Endothelial cell of umbilical vein (primary cell): ENCODE data around the gene TICRR. TPM values are rescaled to one million over a fixed set of nuclear protein-coding genes. Genes with fewer than 3 reads are reported as not detected.

Source experiments
- BruUV-seq: library from RNA; stranded (reverse); fragments of 400-500 nt; replicated peaks from 2 replicates; lab custom pipeline; 2021; lab: Mats Ljungman, UMichigan
- CTCF ChIA-PET: fragments of 300-600, 350-600 bp; sonication (Branson Sonifier 250); formaldehyde crosslinking; loops from one replicate; lab custom pipeline; 2021; ENCODE audit warnings: antibody characterized with exemption, inconsistent platforms; lab: Charles Lee
- POLR2A ChIA-PET: fragments of 300-600, 350-600 bp; sonication (Branson Sonifier 250); formaldehyde crosslinking; loops from one replicate; lab custom pipeline; 2021; ENCODE audit warnings: antibody characterized with exemption, inconsistent platforms; lab: Charles Lee
- DNase-seq: peaks from one replicate; pipeline ENCODE4 v3.0.0-alpha.2; 2011; ENCODE audit warnings: low read depth, low spot score
- FAIRE-seq: peaks from 2 replicates; lab custom pipeline; 2011; peaks lifted over from hg19 to GRCh38; lab: Jason Lieb, UNC
- H2AFZ ChIP-seq: 2 replicates; pipeline ENCODE4 v1.6.0; 2012; ENCODE audit warnings: low read depth, low read length, control low read depth, inconsistent platforms
- H3K27ac ChIP-seq: 2 replicates; pipeline ENCODE4 v1.5.1; 2011; ENCODE audit warnings: low read depth, mild to moderate bottlenecking, control low read depth, low read length, moderate library complexity; ENCODE audit not compliant: insufficient read depth
- H3K27me3 ChIP-seq, 2 experiments: 2 replicates each; pipeline versions ENCODE4 v1.6.0 to v1.6.1; 2011; ENCODE audit warnings: low read length in 2 of 2, mixed read lengths in 1 of 2; ENCODE audit not compliant: control insufficient read depth in 2 of 2, insufficient read depth in 2 of 2
- H3K36me3 ChIP-seq, 2 experiments: 2 replicates in 1 of 2; 3 replicates in 1 of 2; pipeline ENCODE4 v1.5.1; 2011; ENCODE audit warnings: low read length in 2 of 2, mild to moderate bottlenecking in 1 of 2, moderate library complexity in 1 of 2; ENCODE audit not compliant: control insufficient read depth in 2 of 2, insufficient read depth in 2 of 2; ENCODE audit errors: extremely low read depth in 1 of 2
- H3K4me1 ChIP-seq: 3 replicates; pipeline ENCODE4 v1.5.1; 2011; ENCODE audit warnings: mild to moderate bottlenecking, low read length; ENCODE audit not compliant: control insufficient read depth, insufficient read depth; ENCODE audit errors: extremely low read depth
- H3K4me2 ChIP-seq: 2 replicates; pipeline ENCODE4 v1.6.1; 2011; ENCODE audit warnings: low read length, control low read depth, mixed read lengths; ENCODE audit not compliant: insufficient read depth
- H3K4me3 ChIP-seq, 3 experiments: fragments of 200-600 bp in 1 of 3; sonication (generic), shearing (Covaris generic) in 1 of 3; replicated peaks in 1 of 3; 2 replicates each; pipeline ENCODE4 v1.5.1; 2011 to 2016; ENCODE audit warnings: control low read depth in 3 of 3, low read length in 3 of 3, mild to moderate bottlenecking in 2 of 3, inconsistent platforms in 1 of 3, low read depth in 1 of 3, moderate library complexity in 1 of 3; ENCODE audit not compliant: insufficient read depth in 1 of 3
- H3K79me2 ChIP-seq: 2 replicates; pipeline ENCODE4 v1.6.0; 2012; ENCODE audit warnings: low read length, inconsistent platforms; ENCODE audit not compliant: control insufficient read depth, insufficient read depth
- H3K9ac ChIP-seq: replicated peaks from 2 replicates; pipeline ENCODE3; 2011; ENCODE audit warnings: low read length, control low read depth; ENCODE audit not compliant: insufficient read depth; ENCODE audit errors: extremely low read depth
- H3K9me1 ChIP-seq: replicated peaks from 3 replicates; pipeline ENCODE4 v1.6.0; 2011; ENCODE audit warnings: mild to moderate bottlenecking, low read length; ENCODE audit not compliant: control insufficient read depth, insufficient read depth; ENCODE audit errors: extremely low read depth
- H3K9me3 ChIP-seq: replicated peaks from 2 replicates; pipeline ENCODE4 v1.5.1; 2012; ENCODE audit warnings: low read length, inconsistent platforms; ENCODE audit not compliant: control insufficient read depth, insufficient read depth
- H4K20me1 ChIP-seq: replicated peaks from 2 replicates; pipeline ENCODE3; 2011; ENCODE audit warnings: mild to moderate bottlenecking, low read length; ENCODE audit not compliant: control insufficient read depth, insufficient read depth; ENCODE audit errors: extremely low read depth
- CTCF ChIP-seq, 2 donors: IDR thresholded peaks; 1 replicate in 1 of 2; 2 replicates in 1 of 2; pipeline ENCODE4 v1.5.1; 2011; ENCODE audit warnings: low read length in 2 of 2, mild to moderate bottlenecking in 2 of 2, moderate library complexity in 2 of 2, control low read depth in 1 of 2, inconsistent platforms in 1 of 2, low read depth in 1 of 2; ENCODE audit not compliant: insufficient read depth in 1 of 2; ENCODE audit errors: extremely low read depth in 1 of 2
- EZH2 ChIP-seq: IDR thresholded peaks from 2 replicates; pipeline ENCODE4 v1.6.1; 2012; ENCODE audit warnings: borderline replicate concordance, low read depth, mild to moderate bottlenecking, moderate library complexity, low read length, inconsistent platforms; ENCODE audit not compliant: severe bottlenecking
- FOS ChIP-seq: IDR thresholded peaks from 2 replicates; pipeline ENCODE4 v1.6.1; 2011; ENCODE audit warnings: mild to moderate bottlenecking, low read length, moderate library complexity, borderline replicate concordance; ENCODE audit not compliant: insufficient read depth
- GATA2 ChIP-seq: IDR thresholded peaks from 2 replicates; pipeline ENCODE4 v1.7.0; 2011; ENCODE audit warnings: low read depth, mild to moderate bottlenecking, moderate library complexity, mixed read lengths, low read length; ENCODE audit not compliant: insufficient read length, insufficient read depth
- JUN ChIP-seq: IDR thresholded peaks from 2 replicates; pipeline ENCODE4 v1.6.1; 2011; ENCODE audit warnings: borderline replicate concordance, low read depth; ENCODE audit not compliant: insufficient read length, insufficient read depth
- MAX ChIP-seq: IDR thresholded peaks from 2 replicates; pipeline ENCODE4 v1.6.1; 2011; ENCODE audit not compliant: insufficient read depth, insufficient read length
- MYC ChIP-seq: IDR thresholded peaks from one replicate; pipeline ENCODE4 v1.6.1; 2011; ENCODE audit warnings: mild to moderate bottlenecking, low read depth, low read length
- POLR2A ChIP-seq: IDR thresholded peaks from 2 replicates; pipeline ENCODE4 v1.6.1; 2012; ENCODE audit warnings: low read depth, mild to moderate bottlenecking, control low read depth, low read length
- POLR2AphosphoS5 ChIP-seq: IDR thresholded peaks from 2 replicates; pipeline ENCODE4 v1.6.1; 2012; ENCODE audit warnings: low read depth, mild to moderate bottlenecking, control low read depth, low read length, moderate library complexity; ENCODE audit not compliant: insufficient read depth
- dilution Hi-C: fragments of 300-500 bp; cut with MboI; formaldehyde crosslinking; loops from one replicate; pipeline ENCODE4 v1.15.0; 2019; ENCODE audit warnings: low sequenced_read_pairs; ENCODE audit not compliant: extremely low pct_ligation_motif_present
- intact Hi-C: fragments of 100-400 bp; cut with micrococcal nuclease; formaldehyde crosslinking; loops from one replicate; pipeline ENCODE4 v1.10.0; 2022
- polyA plus RNA-seq, 4 experiments: library from polyadenylated mRNA; depleted of rRNA in 3 of 4; stranded (reverse) in 3 of 4; unstranded in 1 of 4; fragments of >200 nt; gene quantifications; 2 replicates each; pipeline versions ENCODE4 v1.2.1 to v1.2.3, GENCODE V29; 2011 to 2012; ENCODE audit warnings: missing spikeins in 1 of 4
- total RNA-seq: library from RNA; stranded (reverse); gene quantifications from 2 replicates; pipeline ENCODE4 v1.2.3, GENCODE V29; 2021

The TICRR gene
- total and polyA plus RNA-seq, 2 donors (not counting 3 experiments of a cell fraction or from before 2014, with no cell fraction given), result 4.9 to 19.4 TPM

GRCh38 chr15:89586651-89587050 lies 11.4 kb downstream of the TICRR start:
- no TSS peak for BruUV-seq
- H4K20me1 ChIP-seq, result no peaks in the 10 kb centered on the region
- H2AFZ ChIP-seq, result no peak overlapping the region
- H3K36me3 ChIP-seq, result peaks cover 0 to 11% of the 10 kb centered on the region in 2 experiments
- intact Hi-C loops (no loop called here), dilution Hi-C loops (no loop called here)
- H3K9me3 ChIP-seq, result no peaks in the 10 kb centered on the region
- H3K4me3 ChIP-seq, result no peak overlapping the region
- no peak for DNase-seq
- H3K27me3 ChIP-seq, result no peaks in the 10 kb centered on the region
- POLR2A ChIA-PET, result no interaction called here
- H3K79me2 ChIP-seq, result peaks cover 30% of the 10 kb centered on the region
- peaks cover 14% of the 10 kb centered on the region for H3K4me1 ChIP-seq
- H3K9ac ChIP-seq, result no peak overlapping the region
- no peak for FAIRE-seq
- CTCF ChIA-PET, result interaction anchor here (1.2 to 1.3 kb wide), 2 partner anchors 11 to 228 kb away, joined by 3 to 5 read pairs; partner anchors contain the start of gene TICRR
- no peak overlapping the region for H3K4me2 ChIP-seq
- H3K27ac ChIP-seq, result no peak overlapping the region
- H3K9me1 ChIP-seq, result no peaks in the 10 kb centered on the region
- TF ChIP-seq EZH2 (no peak), JUN (no peak), GATA2 (no peak), FOS (no peak), MAX (no peak), POLR2A (no peak), POLR2AphosphoS5 (no peak), MYC (no peak), CTCF (IDR thresholded peaks at IDR 0.05; ENCODE audit: extremely low read depth in 1 of 2, insufficient read depth in 1 of 2, low read depth in 1 of 2, low read length in 2 of 2) (no peak)
